Fibroblast of pulmonary artery (primary cell): ENCODE measurements around the gene WWOX.

Experiments
- DNase-seq: peaks from one replicate; pipeline ENCODE4 v3.0.0-alpha.2; 2010; ENCODE audit warnings: low read depth
- H3K4me3 ChIP-seq: replicated peaks from 2 replicates; pipeline ENCODE4 v1.5.1; 2011; ENCODE audit warnings: low read depth, mild to moderate bottlenecking, control low read depth, low read length, moderate library complexity
- CTCF ChIP-seq: IDR thresholded peaks from 2 replicates; pipeline ENCODE4 v1.5.1; 2011; ENCODE audit warnings: mild to moderate bottlenecking, control low read depth, low read length, inconsistent platforms; ENCODE audit errors: missing control alignments

Gene WWOX

GRCh38 chr16:78443542-78444364 lies 344.3 kb downstream of the WWOX start:
- no peak overlapping the region for H3K4me3 ChIP-seq
- DNase-seq, result no peak

GRCh38 chr16:78445818-78446217 lies 346.4 kb downstream of the WWOX start:
- no peak for DNase-seq
- no peak for TF ChIP-seq CTCF
- H3K4me3 ChIP-seq, result no peak overlapping the region

More at GRCh38 chr16:78443542-78444364, 344.3 kb downstream of the WWOX start:
- TF ChIP-seq CTCF, result no peak

DNA sequence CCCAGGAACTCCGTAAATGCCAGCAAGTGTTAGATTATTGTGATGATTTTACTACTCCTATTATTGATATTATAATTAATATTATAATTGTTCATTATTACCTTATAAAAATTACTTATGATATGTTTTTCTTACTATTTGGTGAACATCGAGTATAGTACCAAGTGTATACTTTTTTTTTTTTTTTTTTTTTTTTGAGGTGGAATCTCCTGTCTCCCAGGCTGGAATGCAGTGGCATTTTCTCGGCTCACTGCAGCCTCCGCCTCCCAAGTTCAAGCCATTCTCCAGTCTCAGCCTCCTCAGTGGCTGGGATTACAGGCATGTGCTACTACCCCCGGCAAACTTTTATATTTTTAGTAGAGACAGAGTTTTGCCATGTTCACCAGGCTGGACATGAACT lies 347.0 kb downstream of the WWOX start:
- TF ChIP-seq CTCF, result no peak
- no peak overlapping the region for H3K4me3 ChIP-seq
- DNase-seq, result no peak

DNA sequence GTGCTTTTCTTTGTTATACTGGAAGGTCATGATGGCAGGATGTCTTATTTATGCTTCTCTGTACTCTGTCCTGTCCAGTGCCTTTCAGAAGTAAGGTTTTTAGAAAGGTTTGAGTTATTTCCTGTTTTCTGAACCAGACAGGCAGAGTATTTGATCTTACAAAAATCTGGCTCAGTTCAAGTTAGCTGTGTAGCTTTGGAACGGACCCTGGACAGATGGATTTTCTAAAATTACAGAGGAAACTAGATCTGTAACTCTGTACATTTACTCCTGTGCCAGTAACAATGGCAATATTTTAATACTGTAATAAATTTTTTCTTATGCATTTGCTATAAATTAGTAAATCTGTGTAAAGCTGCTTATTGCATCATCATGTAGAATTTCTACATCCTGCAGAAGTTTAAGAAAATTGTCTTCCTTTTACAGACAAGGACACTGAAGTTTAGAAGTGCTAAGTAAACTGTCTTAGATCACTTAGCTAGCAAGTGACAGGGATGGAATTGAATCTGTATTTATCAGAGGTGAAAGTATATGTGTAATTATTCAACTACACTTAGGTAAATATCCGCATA lies 347.6 kb downstream of the WWOX start:
- no peak for TF ChIP-seq CTCF
- no peak for DNase-seq
- H3K4me3 ChIP-seq, result no peak overlapping the region

DNA sequence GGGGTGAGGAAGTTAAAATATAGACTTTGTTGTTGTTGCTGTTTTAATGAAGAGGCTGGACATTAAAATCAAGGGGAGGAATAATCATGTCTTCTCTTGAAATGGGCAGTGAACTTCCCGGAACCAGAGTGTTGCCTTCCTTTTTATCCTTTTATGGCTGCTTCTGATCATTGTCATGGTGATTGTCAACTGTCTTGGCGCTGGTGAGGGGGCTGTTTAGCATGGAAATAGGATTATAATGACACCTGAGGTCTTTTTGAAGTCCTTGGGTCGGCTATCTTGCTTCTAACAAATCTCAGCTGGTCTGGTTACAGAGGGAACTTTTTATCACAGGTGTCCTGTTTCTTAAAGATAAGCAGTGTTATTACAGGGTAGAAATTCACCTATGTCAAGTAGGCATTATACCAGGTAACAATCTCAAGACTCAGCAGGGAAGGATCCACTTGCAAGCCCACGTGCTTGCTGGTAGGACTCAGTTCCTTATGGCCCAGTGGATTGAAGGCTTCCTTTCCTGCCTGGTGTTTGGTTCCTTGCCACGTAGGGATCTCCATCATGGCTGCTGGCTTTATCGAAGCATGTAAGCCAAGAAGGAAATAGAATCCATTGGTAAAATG lies 349.3 kb downstream of the WWOX start:
- no peak for TF ChIP-seq CTCF
- no peak for DNase-seq
- H3K4me3 ChIP-seq, result no peak overlapping the region

DNA sequence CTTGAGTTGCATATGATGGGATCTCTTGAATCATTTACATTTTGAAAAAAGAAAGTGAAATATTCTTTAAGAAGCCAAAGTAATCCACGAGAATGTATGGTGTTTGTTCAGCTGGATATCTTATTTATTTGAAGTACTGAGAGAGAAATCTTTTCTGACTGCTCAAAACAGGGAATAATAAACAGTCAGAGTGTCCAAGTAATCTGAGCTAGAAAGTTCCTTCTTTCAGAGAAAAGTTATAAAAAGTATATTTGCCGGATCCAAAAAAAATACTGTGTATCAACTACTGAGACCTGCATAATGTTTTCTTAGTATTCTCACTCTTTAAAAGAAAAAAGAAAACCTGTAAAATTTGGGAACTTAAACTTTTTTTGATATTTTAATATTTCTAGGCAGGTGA lies 350.8 kb downstream of the WWOX start:
- H3K4me3 ChIP-seq, result no peak overlapping the region
- no peak for TF ChIP-seq CTCF
- DNase-seq, result no peak
